Osteocyte (in vitro differentiated cells): ENCODE results near the gene DUSP16. TPM values are rescaled to one million over a fixed set of nuclear protein-coding genes. Genes with fewer than 3 reads are reported as not detected.

Experiments
- DNase-seq: peaks from one replicate; pipeline ENCODE4 v3.0.0; 2021; ENCODE audit warnings: mixed read lengths; ENCODE audit not compliant: unreplicated experiment; ENCODE audit errors: extremely low spot score
- H3K27ac Mint-ChIP-seq: one replicate; pipeline ENCODE4 v1.8.0; 2021; ENCODE audit warnings: mild to moderate bottlenecking, mixed read lengths; ENCODE audit not compliant: unreplicated experiment
- H3K27me3 Mint-ChIP-seq: one replicate; pipeline ENCODE4 v1.8.0; 2021; ENCODE audit warnings: mixed read lengths; ENCODE audit not compliant: unreplicated experiment
- H3K36me3 Mint-ChIP-seq: one replicate; pipeline ENCODE4 v1.8.0; 2021; ENCODE audit warnings: mixed read lengths; ENCODE audit not compliant: unreplicated experiment
- H3K4me1 Mint-ChIP-seq: one replicate; pipeline ENCODE4 v1.8.0; 2021; ENCODE audit warnings: mixed read lengths; ENCODE audit not compliant: unreplicated experiment
- H3K4me3 Mint-ChIP-seq: one replicate; pipeline ENCODE4 v1.8.0; 2021; ENCODE audit warnings: mild to moderate bottlenecking, moderate library complexity, mixed read lengths; ENCODE audit not compliant: unreplicated experiment
- H3K9me3 Mint-ChIP-seq: one replicate; pipeline ENCODE4 v1.8.0; 2021; ENCODE audit warnings: mixed read lengths; ENCODE audit not compliant: unreplicated experiment
- total RNA-seq: library from RNA; stranded (reverse); gene quantifications from 2 replicates; pipeline ENCODE4 v1.2.1, GENCODE V29; 2021
- TF ChIP-seq, protein P1 (sequence below): fragments of 200-600 bp; sonication (generic); IDR thresholded peaks from 2 replicates; pipeline ENCODE4 v1.5.0; 2021; ENCODE audit warnings: antibody characterized with exemption, mild to moderate bottlenecking, moderate library complexity

Gene DUSP16
- total RNA-seq, 1 donor from 2014 or later, result 10.3 TPM

DNA sequence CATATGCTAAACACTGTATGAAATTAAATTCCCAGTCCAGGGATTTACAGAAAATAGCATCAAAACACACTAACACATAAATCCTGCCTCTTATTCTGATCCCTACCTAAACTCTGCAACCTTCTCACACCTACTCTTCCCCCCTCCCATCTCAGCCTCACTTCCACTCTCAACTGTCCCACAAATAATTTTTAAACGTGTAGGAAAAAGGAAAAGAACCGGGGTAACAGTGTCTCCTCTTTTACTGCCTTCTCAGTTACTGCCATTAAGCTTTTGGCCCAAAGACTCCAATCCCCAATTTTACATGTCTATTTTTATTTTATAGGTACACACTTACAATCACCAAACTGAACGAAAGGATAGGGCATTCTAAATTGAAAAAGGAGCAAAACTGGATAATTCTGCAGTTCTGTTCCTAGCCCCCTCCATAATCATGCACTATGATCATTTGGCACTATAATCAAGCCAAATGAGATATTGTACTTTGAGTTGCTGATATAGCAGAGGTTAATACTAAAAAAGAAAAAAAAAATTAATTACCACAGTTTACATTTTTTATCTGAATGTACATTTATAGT is 2.9 kb downstream of the DUSP16 start:
- DNase-seq, result no peak
- TF ChIP-seq, protein P1, sequence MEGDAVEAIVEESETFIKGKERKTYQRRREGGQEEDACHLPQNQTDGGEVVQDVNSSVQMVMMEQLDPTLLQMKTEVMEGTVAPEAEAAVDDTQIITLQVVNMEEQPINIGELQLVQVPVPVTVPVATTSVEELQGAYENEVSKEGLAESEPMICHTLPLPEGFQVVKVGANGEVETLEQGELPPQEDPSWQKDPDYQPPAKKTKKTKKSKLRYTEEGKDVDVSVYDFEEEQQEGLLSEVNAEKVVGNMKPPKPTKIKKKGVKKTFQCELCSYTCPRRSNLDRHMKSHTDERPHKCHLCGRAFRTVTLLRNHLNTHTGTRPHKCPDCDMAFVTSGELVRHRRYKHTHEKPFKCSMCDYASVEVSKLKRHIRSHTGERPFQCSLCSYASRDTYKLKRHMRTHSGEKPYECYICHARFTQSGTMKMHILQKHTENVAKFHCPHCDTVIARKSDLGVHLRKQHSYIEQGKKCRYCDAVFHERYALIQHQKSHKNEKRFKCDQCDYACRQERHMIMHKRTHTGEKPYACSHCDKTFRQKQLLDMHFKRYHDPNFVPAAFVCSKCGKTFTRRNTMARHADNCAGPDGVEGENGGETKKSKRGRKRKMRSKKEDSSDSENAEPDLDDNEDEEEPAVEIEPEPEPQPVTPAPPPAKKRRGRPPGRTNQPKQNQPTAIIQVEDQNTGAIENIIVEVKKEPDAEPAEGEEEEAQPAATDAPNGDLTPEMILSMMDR, result no peak
- H3K9me3 Mint-ChIP-seq, result no peaks in the 10 kb centered on the region
- no peaks in the 10 kb centered on the region for H3K36me3 Mint-ChIP-seq
- H3K4me1 Mint-ChIP-seq, result peaks cover 19% of the 10 kb centered on the region
- no peak overlapping the region for H3K4me3 Mint-ChIP-seq
- H3K27me3 Mint-ChIP-seq, result no peaks in the 10 kb centered on the region
- H3K27ac Mint-ChIP-seq, result no peak overlapping the region

DNA sequence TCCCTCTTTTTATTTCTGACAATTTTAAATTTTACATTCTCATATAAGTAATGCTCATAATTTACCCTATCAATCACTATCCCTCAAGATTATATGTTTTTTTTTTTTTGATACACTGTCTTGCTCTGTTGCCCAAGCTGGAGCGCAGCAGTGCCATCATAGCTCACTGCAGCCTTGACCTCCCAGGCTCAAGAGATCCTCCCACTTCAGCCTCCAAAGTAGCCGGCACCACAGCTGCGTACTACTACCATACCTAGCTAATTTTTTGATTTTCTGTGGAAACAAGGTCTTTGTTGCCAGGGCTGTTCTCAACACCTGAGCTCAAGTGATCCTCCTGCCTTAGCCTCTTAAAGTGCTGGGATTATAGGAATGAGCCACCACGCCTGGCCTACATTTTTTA is 4.4 kb downstream of the DUSP16 start:
- Mint-ChIP-seq H3K36me3 (no peaks in the 10 kb centered on the region), H3K4me3 (no peak overlapping the region), H3K27ac (no peak overlapping the region), H3K4me1 (peaks cover 19% of the 10 kb centered on the region), H3K9me3 (no peaks in the 10 kb centered on the region), H3K27me3 (no peaks in the 10 kb centered on the region)
- TF ChIP-seq, protein P1, result no peak
- no peak for DNase-seq

DNA sequence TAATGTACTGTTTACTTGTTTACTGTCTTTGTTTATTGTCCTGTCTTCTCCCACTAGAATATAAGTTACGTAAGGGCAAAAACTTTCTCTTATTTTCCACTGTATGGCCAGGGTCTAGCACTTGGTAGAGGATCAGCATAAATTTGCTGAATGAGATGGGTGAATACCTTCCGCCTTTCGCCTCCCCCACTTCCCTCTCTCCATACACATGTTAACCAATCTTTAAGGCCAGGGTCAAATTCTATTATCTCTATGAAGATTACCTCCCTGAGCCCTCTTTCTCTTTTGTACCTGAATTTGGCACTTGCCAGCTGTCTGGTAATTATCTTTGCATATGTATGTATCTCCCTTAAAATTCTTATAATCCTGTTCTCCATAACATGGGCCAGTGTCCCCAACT is 4.9 kb downstream of the DUSP16 start:
- TF ChIP-seq, protein P1, result no peak
- DNase-seq, result no peak

DNA sequence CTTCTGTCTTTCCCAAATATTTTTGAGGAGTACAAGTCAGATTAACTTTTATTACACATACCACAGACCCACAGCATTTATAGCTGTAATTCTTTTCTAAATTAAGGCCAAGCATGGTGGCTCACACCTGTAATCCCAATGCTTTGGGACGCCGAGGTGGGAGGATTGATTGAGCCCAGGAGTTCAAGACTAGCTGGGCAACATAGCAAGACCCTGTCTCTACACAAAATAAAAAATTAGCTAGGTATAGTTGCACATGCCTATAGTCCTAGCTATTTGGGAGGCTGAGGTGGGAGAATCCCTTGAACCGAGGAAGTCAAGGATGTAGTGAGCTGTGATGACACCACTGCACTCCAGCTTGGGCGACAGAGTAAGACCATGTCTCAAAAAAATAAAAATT is 7.0 kb downstream of the DUSP16 start:
- Mint-ChIP-seq H3K27me3 (no peaks in the 10 kb centered on the region), H3K36me3 (no peaks in the 10 kb centered on the region), H3K4me1 (peaks cover 12% of the 10 kb centered on the region), H3K27ac (no peak overlapping the region), H3K9me3 (no peaks in the 10 kb centered on the region), H3K4me3 (no peak overlapping the region)
- DNase-seq, result no peak
- TF ChIP-seq, protein P1, result no peak

More for the DNA sequence above, 4.9 kb downstream of the DUSP16 start:
- no peak overlapping the region for H3K27ac Mint-ChIP-seq
- H3K9me3 Mint-ChIP-seq, result no peaks in the 10 kb centered on the region
- H3K27me3 Mint-ChIP-seq, result no peaks in the 10 kb centered on the region
- H3K4me3 Mint-ChIP-seq, result no peak overlapping the region
- no peaks in the 10 kb centered on the region for H3K36me3 Mint-ChIP-seq
- H3K4me1 Mint-ChIP-seq, result peaks cover 17% of the 10 kb centered on the region

DNA sequence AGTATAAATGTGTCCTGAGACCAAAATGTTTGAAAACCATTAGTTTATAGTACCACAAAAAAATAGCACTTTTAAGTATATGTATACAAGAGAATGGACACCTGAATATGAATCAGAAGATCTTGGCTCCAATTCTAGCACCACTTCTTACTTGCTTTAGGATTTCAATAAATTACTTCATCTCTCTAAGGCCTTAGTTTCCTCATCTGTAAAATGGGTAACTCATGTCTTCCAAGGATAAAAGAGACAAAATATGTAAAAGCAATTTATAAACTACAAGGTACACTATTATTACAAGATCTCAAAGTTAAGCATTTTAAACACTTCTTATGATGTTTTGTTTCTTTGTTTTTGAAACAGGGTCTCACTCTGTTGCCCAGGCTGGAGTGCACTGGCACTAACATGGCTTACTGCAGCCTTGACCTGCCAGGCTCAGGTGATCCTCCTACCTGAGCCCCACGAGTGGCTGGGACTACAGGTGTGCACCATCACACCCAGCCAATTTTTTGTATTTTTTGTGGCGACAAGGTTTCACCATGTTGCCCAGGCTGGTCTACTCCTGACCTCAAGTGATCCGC is 9.4 kb downstream of the DUSP16 start:
- Mint-ChIP-seq H3K27ac (no peak overlapping the region), H3K9me3 (no peaks in the 10 kb centered on the region), H3K36me3 (no peaks in the 10 kb centered on the region), H3K27me3 (no peaks in the 10 kb centered on the region), H3K4me3 (no peak overlapping the region), H3K4me1 (no peaks in the 10 kb centered on the region)
- TF ChIP-seq, protein P1, result no peak
- DNase-seq, result no peak
